K562 (cell line): ENCODE results near the gene PLPP4. TPM values are rescaled to one million over a fixed set of nuclear protein-coding genes. Genes with fewer than 3 reads are reported as not detected.

Source experiments
- ATAC-seq: fragments of 200-7000 bp; cut with Tn5 transposase; 3 replicates; pipeline ENCODE4 v1.9.1; 2020; ENCODE audit warnings: moderate library complexity
- BruUV-seq: library from RNA; stranded (reverse); fragments of 400-500 nt; replicated peaks from 2 replicates; lab custom pipeline; 2021; lab: Mats Ljungman, UMichigan
- CTCF ChIA-PET: fragments of 300-600 bp; formaldehyde crosslinking; extraction: SDS; loops from one replicate; lab custom pipeline; 2021; ENCODE audit warnings: low intra/inter-chr PET ratio; lab: Yijun Ruan, JAX
- POLR2A ChIA-PET: fragments of 300-600, 350-650 bp; sonication (Branson Sonifier 250); formaldehyde crosslinking; extraction: SDS; loops from one replicate; lab custom pipeline; 2021; ENCODE audit warnings: antibody characterized with exemption, inconsistent platforms; lab: Yijun Ruan, JAX
- DNase-seq, 4 experiments: peaks; one replicate each; pipeline versions ENCODE4 v3.0.0 to v3.0.0-alpha.2; 2011 to 2018; ENCODE audit warnings: low spot score in 3 of 4, mixed read lengths in 3 of 4; ENCODE audit errors: extremely low read depth in 1 of 4
- FAIRE-seq: peaks from 2 replicates; lab custom pipeline; 2011; peaks lifted over from hg19 to GRCh38; lab: Jason Lieb, UNC
- H2AFZ ChIP-seq: 2 replicates; pipeline ENCODE4 v1.6.0; 2011; ENCODE audit warnings: low read depth, low read length, control low read depth, inconsistent platforms
- H3K27ac ChIP-seq: fragments of 200-600 bp; 3 replicates; pipeline ENCODE4 v1.8.0; 2011; ENCODE audit warnings: low read depth, mild to moderate bottlenecking, control low read depth, inconsistent platforms, low read length, moderate library complexity, mixed read lengths; ENCODE audit errors: extremely low read depth
- H3K27me3 ChIP-seq, 2 experiments: fragments of 300-600 bp in 1 of 2; 2 replicates in 1 of 2; 3 replicates in 1 of 2; pipeline versions ENCODE4 v1.6.0 to v1.8.0; 2011; ENCODE audit warnings: inconsistent platforms in 2 of 2, low read length in 2 of 2, mild to moderate bottlenecking in 1 of 2, mixed read lengths in 1 of 2, moderate library complexity in 1 of 2; ENCODE audit not compliant: control insufficient read depth in 2 of 2, insufficient read depth in 2 of 2
- H3K36me3 ChIP-seq: fragments of 300-600 bp; 3 replicates; pipeline ENCODE4 v1.8.0; 2011; ENCODE audit warnings: mild to moderate bottlenecking, low read length, inconsistent platforms; ENCODE audit not compliant: control insufficient read depth, insufficient read depth
- H3K4me1 ChIP-seq, 2 experiments: fragments of 200-600 bp in 1 of 2; replicated peaks in 1 of 2; 2 replicates in 1 of 2; 3 replicates in 1 of 2; pipeline versions ENCODE4 v1.5.1 to v1.8.0; 2011; ENCODE audit warnings: inconsistent platforms in 2 of 2, low read length in 2 of 2, mild to moderate bottlenecking in 1 of 2, mixed read lengths in 1 of 2, moderate library complexity in 1 of 2; ENCODE audit not compliant: control insufficient read depth in 2 of 2, insufficient read depth in 2 of 2
- H3K4me2 ChIP-seq: 2 replicates; pipeline ENCODE4 v1.6.1; 2011; ENCODE audit warnings: low read length, control low read depth, inconsistent platforms, mixed read lengths; ENCODE audit not compliant: insufficient read depth
- H3K4me3 ChIP-seq: fragments of 200-600 bp; sonication (generic), shearing (Covaris generic); 2 replicates; pipeline ENCODE4 v1.5.1; 2016; ENCODE audit warnings: control low read depth, inconsistent platforms
- H3K79me2 ChIP-seq: fragments of 200-600 bp; 3 replicates; pipeline ENCODE4 v1.8.0; 2011; ENCODE audit warnings: low read length, inconsistent platforms; ENCODE audit not compliant: control insufficient read depth, insufficient read depth
- H3K9ac ChIP-seq, 2 experiments: 2 replicates each; pipeline versions ENCODE4 v1.6.0 to v1.6.1; 2011; ENCODE audit warnings: low read depth in 2 of 2, low read length in 2 of 2, control low read depth in 1 of 2, inconsistent platforms in 1 of 2, mild to moderate bottlenecking in 1 of 2, mixed read lengths in 1 of 2; ENCODE audit not compliant: insufficient read depth in 1 of 2
- H3K9me1 ChIP-seq: one replicate; pipeline ENCODE4 v1.6.0; 2011; ENCODE audit warnings: inconsistent platforms, mild to moderate bottlenecking, low read length, moderate library complexity; ENCODE audit not compliant: control insufficient read depth, insufficient read depth
- H3K9me3 ChIP-seq: replicated peaks from 2 replicates; pipeline ENCODE4 v1.5.1; 2011; ENCODE audit warnings: low read depth, low read length, inconsistent platforms; ENCODE audit not compliant: control insufficient read depth, insufficient read depth
- H4K20me1 ChIP-seq: replicated peaks from 2 replicates; pipeline ENCODE4 v1.6.1; 2011; ENCODE audit warnings: low read length, inconsistent platforms, mixed read lengths; ENCODE audit not compliant: control insufficient read depth, insufficient read depth
- E2F8 ChIP-seq: fragments of 450-650 bp; IDR thresholded peaks from 2 replicates; pipeline ENCODE4 v1.7.1; 2018; ENCODE audit warnings: mild to moderate bottlenecking, low read depth; ENCODE audit not compliant: partially characterized antibody
- HMG20A ChIP-seq: fragments of 450-650 bp; formaldehyde crosslinking; conservative IDR thresholded peaks from 2 replicates; pipeline ENCODE4 v1.4.0; 2020; ENCODE audit warnings: mild to moderate bottlenecking, mixed read lengths
- KLF1 ChIP-seq: fragments of 450-650 bp; IDR thresholded peaks from 2 replicates; pipeline ENCODE4 v1.6.1; 2016; ENCODE audit warnings: missing genetic modification characterization, missing compliant biosample characterization
- MIER1 ChIP-seq: fragments of 450-650 bp; IDR thresholded peaks from 2 replicates; pipeline ENCODE4 v1.6.1; 2016; ENCODE audit warnings: antibody characterized with exemption, mild to moderate bottlenecking, low read depth
- REST ChIP-seq, 2 experiments: fragments of 450-650 bp; formaldehyde crosslinking in 1 of 2; IDR thresholded peaks; 2 replicates each; pipeline versions ENCODE4 v1.4.0 to v1.6.1; 2014 to 2020; ENCODE audit warnings: mild to moderate bottlenecking in 2 of 2, borderline replicate concordance in 1 of 2, low read depth in 1 of 2
- RFX7 ChIP-seq: fragments of 250-450 bp; sonication (Bioruptor Pico); IDR thresholded peaks from 2 replicates; pipeline ENCODE4 v1.5.1; 2021; ENCODE audit warnings: mild to moderate bottlenecking
- TBP ChIP-seq: optimal IDR thresholded peaks from 2 replicates; pipeline ENCODE3; 2011; ENCODE audit warnings: low read depth, low read length, improper control_type of control experiment
- TSC22D4 ChIP-seq: fragments of 450-650 bp; IDR thresholded peaks from 2 replicates; pipeline ENCODE4 v1.6.1; 2016; ENCODE audit warnings: missing genetic modification characterization, missing biosample characterization, control low read depth
- WGBS: fragments of 100-300 bp; shearing (Covaris generic); methylation state at CpG from one replicate; pipeline ENCODE4 v1.1.6; 2016; ENCODE audit warnings: low coverage, mixed read lengths; ENCODE audit not compliant: insufficient coverage; ENCODE audit errors: missing lambda C conversion rate; 5-methylcytosine and 5-hydroxymethylcytosine counted together
- in situ Hi-C: fragments of 300-500 bp; cut with MboI; formaldehyde crosslinking; loops from 4 replicates; pipeline ENCODE4 v1.15.0; 2018; ENCODE audit warnings: inconsistent platforms, mixed read lengths
- intact Hi-C: fragments of 100-400 bp; cut with micrococcal nuclease; formaldehyde crosslinking; loops from 2 replicates; pipeline ENCODE4 v1.14.2; 2022
- polyA plus RNA-seq, 8 experiments: library from polyadenylated mRNA; depleted of rRNA in 4 of 8; stranded (reverse) in 5 of 8; unstranded in 3 of 8; fragments of >200 nt; fragmentation: Nextera tagmentation in 2 of 8; fragmentation: Illumina TruSeq in 1 of 8; extraction: Ambion mirVana in 2 of 8; extraction: Trizol in 1 of 8; gene quantifications; 2 replicates each; pipeline versions ENCODE4 v1.2.1 to v1.2.3, GENCODE V29; 2011 to 2014; ENCODE audit warnings: inconsistent platforms in 1 of 8, missing spikeins in 1 of 8
- total RNA-seq, 7 experiments: library from RNA; depleted of rRNA in 6 of 7; stranded (reverse); fragments of >200 nt in 6 of 7; fragmentation: Illumina TruSeq in 2 of 7; extraction: Trizol in 2 of 7; gene quantifications; 2 replicates each; pipeline versions ENCODE4 v1.2.1 to v1.2.3, GENCODE V29; 2011 to 2021; ENCODE audit warnings: low replicate concordance in 1 of 7

The PLPP4 gene
- total and polyA plus RNA-seq, 9 of the 15 experiments (the other 6 are each of a cell fraction or from before 2014, with no cell fraction given) = 0.08 TPM; not detected in 8

DNA sequence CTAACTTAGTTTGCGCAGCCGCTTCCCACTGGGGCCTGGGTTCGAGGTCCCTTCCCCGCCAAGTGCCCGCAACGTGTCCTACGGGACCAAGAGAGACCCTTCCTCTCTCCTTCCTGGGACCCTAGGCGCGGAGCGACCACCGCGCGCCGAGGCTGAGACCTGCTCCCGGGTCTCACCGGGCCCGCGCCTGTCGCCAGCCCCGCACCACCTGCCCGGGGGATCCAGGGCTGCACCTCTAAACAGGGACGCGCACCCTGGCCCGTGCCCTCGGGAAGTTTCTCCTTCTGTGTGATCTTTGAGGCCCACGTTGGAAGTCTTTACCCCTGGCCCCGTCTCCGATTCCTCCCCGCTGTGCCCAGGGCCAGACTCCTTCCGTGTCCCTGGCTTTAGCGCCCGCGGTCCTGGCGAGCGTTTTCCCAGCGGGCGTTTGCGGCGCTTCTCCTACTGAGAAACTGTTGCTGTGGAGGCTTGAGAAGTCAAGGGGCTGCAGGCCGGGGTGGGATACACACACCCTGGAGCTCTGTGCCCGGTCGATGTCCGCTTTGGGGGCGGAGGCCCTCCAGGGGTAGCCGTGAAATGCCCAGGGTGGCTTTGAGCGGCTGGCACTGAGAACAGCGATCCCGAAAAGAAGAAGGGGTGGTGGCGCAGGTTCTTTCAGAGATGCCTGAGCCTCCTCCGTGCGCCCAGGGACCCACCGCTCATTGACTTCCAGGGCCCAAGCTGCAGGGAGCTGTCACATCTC, 575 bp downstream of the PLPP4 start (continued):
- TF ChIP-seq E2F8 = no peak
- TF ChIP-seq, all 486 proteins: peak for 0

GRCh38 chr10:120458432-120458831, 1.4 kb downstream of the PLPP4 start:
- intact Hi-C loops = no loop called here
- Histone ChIP-seq H3K27ac (no peak overlapping the region), H3K9me3 (no peaks in the 10 kb centered on the region), H3K36me3 (no peaks in the 10 kb centered on the region), H3K4me3 (no peak overlapping the region), H3K27me3 (peaks cover 0 to 11% of the 10 kb centered on the region in 2 experiments; a peak in 2 of 5 replicates), H3K4me1 (peaks cover 0 to 12% of the 10 kb centered on the region in 2 experiments; a peak in 3 of 5 replicates), H3K4me2 (no peak overlapping the region), H4K20me1 (no peaks in the 10 kb centered on the region; the same call in 1 of the 2 replicates), H2AFZ (no peak overlapping the region), H3K9ac (no peak overlapping the region), H3K9me1 (no peaks in the 10 kb centered on the region), H3K79me2 (no peaks in the 10 kb centered on the region)
- in situ Hi-C loops = no loop called here
- ATAC-seq = no peak
- ChIA-PET CTCF (no interaction called here), POLR2A (interaction anchor here (0.9 kb wide), 1 partner anchor 360 kb away, joined by 3 read pairs; no protein-coding TSS in a partner anchor)
- BruUV-seq = no TSS peak
- 2% methylated on average over 4 of the region's 4 CpGs for WGBS
- FAIRE-seq = no peak
- DNase-seq = no peak
- TF ChIP-seq MIER1 = no peak
- TF ChIP-seq KLF1 (tag) = no peak
- no peak for TF ChIP-seq HMG20A (CRISPR knock-in tag)
- TF ChIP-seq TSC22D4 (tag) = no peak
- TF ChIP-seq REST (IDR thresholded peaks at IDR 0.05; ENCODE audit: borderline replicate concordance) = no peak
- no peak for TF ChIP-seq REST (CRISPR knock-in tag; IDR thresholded peaks at IDR 0.05; ENCODE audit: low read depth)
- no peak for TF ChIP-seq TBP
- no peak for TF ChIP-seq RFX7 (CRISPR knock-in tag)
